Caco-2 (cell line): ENCODE data around the gene ACAN. TPM values are rescaled to one million over a fixed set of nuclear protein-coding genes. Genes with fewer than 3 reads are reported as not detected.

Source experiments
- Bru-seq: library from RNA; stranded (reverse); fragments of 400-500 nt; gene quantifications from one replicate; lab custom pipeline; 2021; lab: Mats Ljungman, UMichigan
- BruChase-seq, 2 experiments: library from RNA; stranded (reverse); fragments of 400-500 nt; gene quantifications; one replicate each; lab custom pipeline; 2021; lab: Mats Ljungman, UMichigan
- BruUV-seq: library from RNA; stranded (reverse); fragments of 400-500 nt; replicated peaks from 2 replicates; lab custom pipeline; 2021; lab: Mats Ljungman, UMichigan
- CTCF ChIA-PET: fragments of 300-600 bp; sonication (Branson Sonifier 250); formaldehyde crosslinking; loops from one replicate; lab custom pipeline; 2022; ENCODE audit warnings: antibody characterized with exemption; lab: Charles Lee
- POLR2A ChIA-PET: fragments of 300-600 bp; sonication (Branson Sonifier 250); formaldehyde crosslinking; loops from one replicate; lab custom pipeline; 2022; ENCODE audit warnings: antibody characterized with exemption; lab: Charles Lee
- DNase-seq, 2 experiments: peaks; one replicate each; pipeline versions ENCODE4 v3.0.0 to v3.0.0-alpha.2; 2020 to 2022
- H3K27me3 ChIP-seq: replicated peaks from 2 replicates; pipeline ENCODE4 v1.6.0; 2011; ENCODE audit warnings: low read length; ENCODE audit not compliant: control insufficient read depth, insufficient read depth
- H3K36me3 ChIP-seq: 2 replicates; pipeline ENCODE4 v1.5.1; 2011; ENCODE audit warnings: low read length; ENCODE audit not compliant: control insufficient read depth, insufficient read depth
- H3K4me1 ChIP-seq: fragments of 250-450 bp; sonication (Bioruptor Pico); 2 replicates; pipeline ENCODE4 v1.5.1; 2020; ENCODE audit warnings: mild to moderate bottlenecking
- H3K4me3 ChIP-seq: 2 replicates; pipeline ENCODE4 v1.5.1; 2011; ENCODE audit warnings: low read depth, mild to moderate bottlenecking, control low read depth, low read length
- H3K9me3 ChIP-seq: fragments of 250-450 bp; sonication (Bioruptor Pico); 2 replicates; pipeline ENCODE4 v1.5.1; 2020; ENCODE audit warnings: mild to moderate bottlenecking, moderate library complexity
- H3K27ac Mint-ChIP-seq: one replicate; pipeline ENCODE4 v1.8.0; 2022; ENCODE audit warnings: mixed read lengths; ENCODE audit not compliant: unreplicated experiment
- H3K27me3 Mint-ChIP-seq: one replicate; pipeline ENCODE4 v1.8.0; 2022; ENCODE audit warnings: mixed read lengths; ENCODE audit not compliant: insufficient read depth, unreplicated experiment
- H3K36me3 Mint-ChIP-seq: one replicate; pipeline ENCODE4 v1.8.0; 2022; ENCODE audit warnings: mild to moderate bottlenecking, mixed read lengths; ENCODE audit not compliant: insufficient read depth, unreplicated experiment
- H3K4me1 Mint-ChIP-seq: one replicate; pipeline ENCODE4 v1.8.0; 2022; ENCODE audit warnings: low read depth, mixed read lengths; ENCODE audit not compliant: unreplicated experiment
- H3K4me3 Mint-ChIP-seq: one replicate; pipeline ENCODE4 v1.8.0; 2022; ENCODE audit warnings: mild to moderate bottlenecking, moderate library complexity, mixed read lengths; ENCODE audit not compliant: unreplicated experiment
- H3K9me3 Mint-ChIP-seq: one replicate; pipeline ENCODE4 v1.8.0; 2022; ENCODE audit warnings: mixed read lengths; ENCODE audit not compliant: unreplicated experiment
- CTCF ChIP-seq, 2 experiments: fragments of 200-600 bp in 1 of 2; IDR thresholded peaks; 1 replicate in 1 of 2; 2 replicates in 1 of 2; pipeline versions ENCODE4 v1.5.1 to v1.8.0; 2011 to 2022; ENCODE audit warnings: antibody characterized with exemption in 1 of 2, control low read depth in 1 of 2, inconsistent platforms in 1 of 2, low read depth in 1 of 2, low read length in 1 of 2, mild to moderate bottlenecking in 1 of 2, moderate library complexity in 1 of 2; ENCODE audit not compliant: insufficient read depth in 1 of 2, severe bottlenecking in 1 of 2, unreplicated experiment in 1 of 2
- intact Hi-C: fragments of 100-400 bp; cut with micrococcal nuclease; formaldehyde crosslinking; loops from one replicate; pipeline ENCODE4 v1.10.0; 2022; ENCODE audit not compliant: unreplicated experiment
- long read RNA-seq: library from polyadenylated mRNA; stranded (forward); transcript quantifications from one replicate; pipeline ENCODE4 v2.0.0, GENCODE V29; 2022
- total RNA-seq: library from RNA; stranded (reverse); gene quantifications from 2 replicates; pipeline ENCODE4 v1.2.3, GENCODE V29; 2022

The ACAN gene
- total RNA-seq, result not detected in 2 replicates
- Bru-seq, nascent RNA, result not detected
- BruChase-seq, experiment 1, labeled RNA remaining after a 2-hour chase, result percentile 1 among the genes with signal in this experiment
- not detected for BruChase-seq, experiment 2, labeled RNA remaining after a 6-hour chase
- long read RNA-seq, result 0 reads

DNA sequence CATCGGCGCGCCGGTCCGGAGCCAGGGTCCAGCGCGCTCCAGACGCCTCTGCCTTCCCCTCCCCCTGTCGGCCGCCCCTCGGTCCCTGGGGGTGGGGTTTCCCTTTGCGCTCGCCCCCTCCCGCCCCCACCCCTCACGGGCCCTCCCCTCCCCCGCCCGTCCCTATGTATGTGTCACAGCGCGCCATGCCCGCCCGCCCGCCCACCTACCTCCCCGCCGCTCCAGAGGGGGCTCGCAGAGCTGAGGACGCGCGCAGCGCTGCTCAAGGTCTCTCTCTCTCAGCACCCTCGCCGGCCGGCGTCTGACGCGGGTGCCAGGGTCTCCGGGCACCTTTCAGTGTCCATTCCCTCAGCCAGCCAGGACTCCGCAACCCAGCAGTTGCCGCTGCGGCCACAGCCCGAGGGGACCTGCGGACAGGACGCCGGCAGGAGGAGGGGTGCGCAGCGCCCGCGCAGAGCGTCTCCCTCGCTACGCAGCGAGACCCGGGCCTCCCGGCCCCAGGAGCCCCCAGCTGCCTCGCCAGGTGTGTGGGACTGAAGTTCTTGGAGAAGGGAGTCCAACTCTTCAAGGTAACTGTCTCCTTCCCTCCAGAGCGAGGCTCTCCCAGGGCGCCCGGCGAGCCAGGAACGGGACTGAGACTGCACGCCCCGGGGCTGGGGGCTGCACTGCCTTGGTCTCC lies at the start of gene ACAN:
Gene ACAN (plus strand): TSS at position 196 of the 679 bp plus-strand sequence. CDS start 32,771 bp downstream, outside the sequence.
- Mint-ChIP-seq H3K36me3 (no peaks in the 10 kb centered on the region), H3K9me3 (no peaks in the 10 kb centered on the region), H3K27me3 (peaks cover 15% of the 10 kb centered on the region), H3K27ac (no peak within 1 kb of the TSS), H3K4me1 (no peaks in the 10 kb centered on the region), H3K4me3 (no peak within 1 kb of the TSS)
- DNase-seq, result no peak
- BruUV-seq, result no TSS peak
- Histone ChIP-seq H3K4me3 (no peak within 1 kb of the TSS), H3K4me1 (no peaks in the 10 kb centered on the region), H3K36me3 (no peaks in the 10 kb centered on the region), H3K9me3 (no peaks in the 10 kb centered on the region), H3K27me3 (no peaks in the 10 kb centered on the region; the same call in 1 of the 2 replicates)
- intact Hi-C loops, result no loop called here
- TF ChIP-seq CTCF (IDR thresholded peaks at IDR 0.05; ENCODE audit: insufficient read depth in 1 of 2, low read depth in 1 of 2, low read length in 1 of 2, severe bottlenecking in 1 of 2, unreplicated experiment in 1 of 2), result no peak
- POLR2A ChIA-PET, result no interaction called here
- CTCF ChIA-PET, result no interaction called here

DNA sequence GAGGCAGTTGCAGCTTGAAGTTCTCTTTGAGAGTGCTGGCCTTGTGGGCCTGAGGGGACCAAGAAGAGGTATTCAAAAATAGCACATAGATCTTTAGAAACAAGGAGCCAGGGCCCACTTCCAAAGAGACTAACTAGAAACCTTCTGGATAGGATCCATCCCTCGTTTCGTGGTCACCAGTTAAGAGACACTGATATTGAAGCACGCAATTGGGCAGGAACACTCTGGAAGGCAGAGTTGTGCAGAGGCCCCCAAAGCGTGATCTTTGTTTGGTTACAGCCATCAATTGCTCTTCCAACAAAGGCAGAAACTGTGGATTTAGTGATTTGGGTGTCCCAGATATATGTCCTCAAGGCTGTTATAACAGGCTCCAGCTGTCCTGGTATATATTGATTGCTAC lies 46.7 kb upstream of the ACAN start:
- H3K4me1 ChIP-seq, result no peaks in the 10 kb centered on the region
- no peak for DNase-seq
- no TSS peak for BruUV-seq
- CTCF ChIA-PET, result no interaction called here
- no peaks in the 10 kb centered on the region for H3K4me1 Mint-ChIP-seq
- no peak for TF ChIP-seq CTCF (IDR thresholded peaks at IDR 0.05; ENCODE audit: insufficient read depth in 1 of 2, low read depth in 1 of 2, low read length in 1 of 2, severe bottlenecking in 1 of 2, unreplicated experiment in 1 of 2)
- H3K4me3 Mint-ChIP-seq, result no peak overlapping the region
- H3K27ac Mint-ChIP-seq, result no peak overlapping the region
- H3K27me3 Mint-ChIP-seq, result peaks cover 26% of the 10 kb centered on the region
- 0 out of 2 replicates have a peak, but pooled peaks cover 3% of the 10 kb centered on the region for H3K9me3 ChIP-seq
- H3K36me3 Mint-ChIP-seq, result no peaks in the 10 kb centered on the region
- H3K36me3 ChIP-seq, result no peaks in the 10 kb centered on the region
- intact Hi-C loops, result no loop called here
- no peak overlapping the region for H3K4me3 ChIP-seq
- POLR2A ChIA-PET, result no interaction called here
- H3K27me3 ChIP-seq, result no peaks in the 10 kb centered on the region
- no peaks in the 10 kb centered on the region for H3K9me3 Mint-ChIP-seq

DNA sequence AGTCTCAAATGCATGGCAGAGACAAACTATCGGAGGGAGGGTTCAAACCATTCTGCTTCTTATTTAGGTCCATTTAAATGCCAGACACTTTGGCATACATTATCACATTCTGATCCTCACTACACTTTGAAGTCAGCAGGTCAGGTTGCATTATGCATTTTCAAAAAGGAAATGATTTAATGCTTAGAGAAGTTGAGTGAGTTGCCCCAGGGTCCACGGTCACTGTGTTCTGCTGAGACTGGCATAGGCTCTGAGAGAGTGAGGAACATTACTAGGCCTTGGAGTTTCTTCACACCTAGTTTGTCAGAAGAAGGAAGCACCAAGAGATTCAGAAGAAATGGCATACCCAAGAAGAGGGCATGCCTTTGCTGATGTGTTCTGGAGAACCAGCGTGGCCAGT lies 46.3 kb upstream of the ACAN start:
- 0 out of 2 replicates have a peak, but pooled peaks cover 3% of the 10 kb centered on the region for H3K9me3 ChIP-seq
- no peak overlapping the region for H3K4me3 ChIP-seq
- H3K27me3 ChIP-seq, result no peaks in the 10 kb centered on the region
- Mint-ChIP-seq H3K36me3 (no peaks in the 10 kb centered on the region), H3K27me3 (peaks cover 25% of the 10 kb centered on the region), H3K4me1 (no peaks in the 10 kb centered on the region), H3K27ac (no peak overlapping the region), H3K9me3 (no peaks in the 10 kb centered on the region), H3K4me3 (no peak overlapping the region)
- H3K36me3 ChIP-seq, result no peaks in the 10 kb centered on the region
- intact Hi-C loops, result no loop called here
- CTCF ChIA-PET, result no interaction called here
- POLR2A ChIA-PET, result no interaction called here
- DNase-seq, result no peak
- no peaks in the 10 kb centered on the region for H3K4me1 ChIP-seq
- BruUV-seq, result no TSS peak
- TF ChIP-seq CTCF (IDR thresholded peaks at IDR 0.05; ENCODE audit: insufficient read depth in 1 of 2, low read depth in 1 of 2, low read length in 1 of 2, severe bottlenecking in 1 of 2, unreplicated experiment in 1 of 2), result no peak
